Activated naive CD4-positive, alpha-beta T cell treated with anti-CD3 and anti-CD28 coated beads, Interleukin-2, amount 50 U/mL, for 72 hours (primary cell): Measurements from ENCODE around the gene CYSTM1. TPM values are rescaled to one million over a fixed set of nuclear protein-coding genes. Genes with fewer than 3 reads are reported as not detected.

Experiments
- ATAC-seq, 2 donors: fragments of 150-1000 bp; cut with Tn5 transposase; 2 replicates each; pipeline ENCODE4 v1.10.0; 2021; ENCODE audit warnings: mild to moderate bottlenecking in 2 of 2, moderate library complexity in 2 of 2
- DNase-seq, 2 donors: peaks; one replicate each; pipeline ENCODE4 v3.0.0; 2021 to 2022; ENCODE audit warnings: low spot score in 2 of 2
- H3K27ac Mint-ChIP-seq, 2 donors: one replicate each; pipeline ENCODE4 v1.8.0; 2022; ENCODE audit warnings: mild to moderate bottlenecking in 2 of 2, mixed read lengths in 2 of 2
- H3K36me3 Mint-ChIP-seq, 2 donors: one replicate each; pipeline ENCODE4 v1.8.0; 2022; ENCODE audit warnings: mixed read lengths in 2 of 2
- H3K9me3 Mint-ChIP-seq, 2 donors: one replicate each; pipeline ENCODE4 v1.8.0; 2022; ENCODE audit warnings: mixed read lengths in 2 of 2
- total RNA-seq, 2 donors: library from RNA; stranded (reverse); gene quantifications; one replicate each; pipeline ENCODE4 v1.2.3, GENCODE V29; 2022

The CYSTM1 gene
- total RNA-seq, 2 donors from 2014 or later, result 10.8 to 18.8 TPM

GRCh38 chr5:140215276-140215675, 40.3 kb downstream of the CYSTM1 start:
- ATAC-seq (no peak), DNase-seq (no peak)
- H3K9me3 Mint-ChIP-seq, result no peaks in the 10 kb centered on the region
- H3K36me3 Mint-ChIP-seq, result no peaks in the 10 kb centered on the region
- no peak overlapping the region for H3K27ac Mint-ChIP-seq

- Mint-ChIP-seq H3K9me3 (no peaks in the 10 kb centered on the region), H3K36me3 (no peaks in the 10 kb centered on the region), H3K27ac (no peak overlapping the region)
- no peak for ATAC-seq
- no peak for DNase-seq
These were observed 41.6 kb downstream of the CYSTM1 start for GRCh38 chr5:140216478-140217074.

GRCh38 chr5:140217299-140218026, 42.5 kb downstream of the CYSTM1 start:
- ATAC-seq, result no peak
- no peak for DNase-seq
- H3K36me3 Mint-ChIP-seq, result no peaks in the 10 kb centered on the region
- H3K9me3 Mint-ChIP-seq, result no peaks in the 10 kb centered on the region
- H3K27ac Mint-ChIP-seq, result no peak overlapping the region

GRCh38 chr5:140219068-140219991, 44.3 kb downstream of the CYSTM1 start:
- DNase-seq, result no peak
- H3K27ac Mint-ChIP-seq, result no peak overlapping the region
- ATAC-seq, result peak; percentile 1
- no peaks in the 10 kb centered on the region for H3K36me3 Mint-ChIP-seq
- no peaks in the 10 kb centered on the region for H3K9me3 Mint-ChIP-seq

- DNase-seq (peak in 1 of 2 donors; percentile 29), ATAC-seq (peak; percentile 79 to 91)
- H3K36me3 Mint-ChIP-seq, result no peaks in the 10 kb centered on the region
- peak overlapping the region; percentile 48 to 81 for H3K27ac Mint-ChIP-seq
- H3K9me3 Mint-ChIP-seq, result no peaks in the 10 kb centered on the region
These were observed 45.2 kb downstream of the CYSTM1 start for GRCh38 chr5:140220032-140220697.

- no peak for ATAC-seq
- DNase-seq, result no peak
- H3K9me3 Mint-ChIP-seq, result no peaks in the 10 kb centered on the region
- H3K36me3 Mint-ChIP-seq, result no peaks in the 10 kb centered on the region
- H3K27ac Mint-ChIP-seq, result peak overlapping the region; percentile 48 to 81
These were observed 45.7 kb downstream of the CYSTM1 start for GRCh38 chr5:140220698-140221064.

- H3K27ac Mint-ChIP-seq, result peak overlapping the region; percentile 48 to 51
These were observed 46.8 kb downstream of the CYSTM1 start for GRCh38 chr5:140221697-140222223.

GRCh38 chr5:140222416-140222815, 47.4 kb downstream of the CYSTM1 start:
- ATAC-seq (no peak), DNase-seq (no peak)
- Mint-ChIP-seq H3K9me3 (no peaks in the 10 kb centered on the region), H3K36me3 (no peaks in the 10 kb centered on the region), H3K27ac (no peak overlapping the region)

More at GRCh38 chr5:140221697-140222223, 46.8 kb downstream of the CYSTM1 start:
- DNase-seq (no peak), ATAC-seq (peak; percentile 61 to 71)
- no peaks in the 10 kb centered on the region for H3K9me3 Mint-ChIP-seq
- no peaks in the 10 kb centered on the region for H3K36me3 Mint-ChIP-seq

- ATAC-seq, result no peak
- Mint-ChIP-seq H3K9me3 (no peaks in the 10 kb centered on the region), H3K36me3 (no peaks in the 10 kb centered on the region), H3K27ac (no peak overlapping the region)
- no peak for DNase-seq
These were observed 48.6 kb downstream of the CYSTM1 start for GRCh38 chr5:140223567-140223966.

GRCh38 chr5:140224658-140225057, 49.7 kb downstream of the CYSTM1 start:
- ATAC-seq (no peak), DNase-seq (no peak)
- Mint-ChIP-seq H3K9me3 (no peaks in the 10 kb centered on the region), H3K36me3 (no peaks in the 10 kb centered on the region), H3K27ac (no peak overlapping the region)

GRCh38 chr5:140225396-140225795, 50.4 kb downstream of the CYSTM1 start:
- no peak overlapping the region for H3K27ac Mint-ChIP-seq
- ATAC-seq, result no peak
- no peak for DNase-seq

GRCh38 chr5:140227046-140227445, 52.1 kb downstream of the CYSTM1 start:
- no peaks in the 10 kb centered on the region for H3K36me3 Mint-ChIP-seq
- DNase-seq (no peak), ATAC-seq (peak in 1 of 2 donors; percentile 44)
- no peak overlapping the region for H3K27ac Mint-ChIP-seq
- no peaks in the 10 kb centered on the region for H3K9me3 Mint-ChIP-seq

More at GRCh38 chr5:140225396-140225795, 50.4 kb downstream of the CYSTM1 start:
- no peaks in the 10 kb centered on the region for H3K36me3 Mint-ChIP-seq
- no peaks in the 10 kb centered on the region for H3K9me3 Mint-ChIP-seq

- Mint-ChIP-seq H3K27ac (no peak overlapping the region), H3K9me3 (no peaks in the 10 kb centered on the region), H3K36me3 (no peaks in the 10 kb centered on the region)
- no peak for DNase-seq
- ATAC-seq, result no peak
These were observed 53.4 kb downstream of the CYSTM1 start for GRCh38 chr5:140228364-140228837.

- Mint-ChIP-seq H3K27ac (no peak overlapping the region), H3K9me3 (no peaks in the 10 kb centered on the region), H3K36me3 (no peaks in the 10 kb centered on the region)
- ATAC-seq (no peak), DNase-seq (no peak)
These were observed 55.4 kb downstream of the CYSTM1 start for GRCh38 chr5:140230373-140230772.

GRCh38 chr5:140232731-140233130, 57.7 kb downstream of the CYSTM1 start:
- no peaks in the 10 kb centered on the region for H3K36me3 Mint-ChIP-seq
- no peaks in the 10 kb centered on the region for H3K9me3 Mint-ChIP-seq
- DNase-seq (no peak), ATAC-seq (no peak)
- no peak overlapping the region for H3K27ac Mint-ChIP-seq

GRCh38 chr5:140234377-140234989, 59.5 kb downstream of the CYSTM1 start:
- DNase-seq (no peak), ATAC-seq (peak; percentile 26 to 51)
- no peaks in the 10 kb centered on the region for H3K36me3 Mint-ChIP-seq
- H3K9me3 Mint-ChIP-seq, result no peaks in the 10 kb centered on the region
- no peak overlapping the region for H3K27ac Mint-ChIP-seq
